ENCODE data around the gene FOXRED2.
"Not testable (repeated sequence)": the region's sequence is repeated elsewhere in the genome, so short reads cannot be mapped to it uniquely, and the experiment has no call there.

Gene FOXRED2

GRCh38 chr22:36506637-36507517 lies at the start of gene FOXRED2:
Gene FOXRED2, minus strand, starts transcription at chr22:36507040. Its CDS starts 618 bp downstream, at chr22:36506422.
- DNase-seq (ENCODE audit: low read depth) = no peak

GRCh38 chr22:36554098-36554497 lies 47.3 kb upstream of the FOXRED2 start:
- no peak for DNase-seq (ENCODE audit: low read depth)

GRCh38 chr22:36552289-36552688 lies 45.4 kb upstream of the FOXRED2 start:
- DNase-seq (ENCODE audit: low read depth) = no peak

- no peak for DNase-seq (ENCODE audit: low read depth)
Observed at GRCh38 chr22:36550701-36551495, 44.1 kb upstream of the FOXRED2 start.

- no peak for DNase-seq (ENCODE audit: low read depth)
Observed at GRCh38 chr22:36549033-36549432, 42.2 kb upstream of the FOXRED2 start.

GRCh38 chr22:36548606-36549005 lies 41.8 kb upstream of the FOXRED2 start:
- no peak for DNase-seq (ENCODE audit: low read depth)

- DNase-seq (ENCODE audit: low read depth) = peak; percentile 74
Observed at GRCh38 chr22:36546932-36547331, 40.1 kb upstream of the FOXRED2 start.

- no peak for DNase-seq (ENCODE audit: low read depth)
Observed at GRCh38 chr22:36546092-36546804, 39.4 kb upstream of the FOXRED2 start.

GRCh38 chr22:36544107-36544620 lies 37.3 kb upstream of the FOXRED2 start:
- no peak for DNase-seq (ENCODE audit: low read depth)

- peak; percentile 79 for DNase-seq (ENCODE audit: low read depth)
Observed at GRCh38 chr22:36541831-36542411, 35.1 kb upstream of the FOXRED2 start.

- DNase-seq (ENCODE audit: low read depth) = no peak
Observed at GRCh38 chr22:36540867-36541642, 34.2 kb upstream of the FOXRED2 start.

- no peak for DNase-seq (ENCODE audit: low read depth)
Observed at GRCh38 chr22:36538529-36538928, 31.7 kb upstream of the FOXRED2 start.

GRCh38 chr22:36536717-36537116 lies 29.9 kb upstream of the FOXRED2 start:
- DNase-seq (ENCODE audit: low read depth) = no peak

GRCh38 chr22:36533320-36533719 lies 26.5 kb upstream of the FOXRED2 start:
- not testable (repeated sequence) for DNase-seq (ENCODE audit: low read depth)

GRCh38 chr22:36532466-36532865 lies 25.6 kb upstream of the FOXRED2 start:
- no peak for DNase-seq (ENCODE audit: low read depth)

GRCh38 chr22:36528795-36529751 lies 22.2 kb upstream of the FOXRED2 start, which contains the start of gene EIF3D:
Gene EIF3D, minus strand, starts transcription at chr22:36529166. Its CDS starts 3,045 bp downstream, at chr22:36526121.
- DNase-seq (ENCODE audit: low read depth) = peak; percentile 96

GRCh38 chr22:36528341-36528740 lies 21.5 kb upstream of the FOXRED2 start:
- no peak for DNase-seq (ENCODE audit: low read depth)

- no peak for DNase-seq (ENCODE audit: low read depth)
Observed at GRCh38 chr22:36522662-36523061, 15.8 kb upstream of the FOXRED2 start.

GRCh38 chr22:36520423-36520822 lies 13.6 kb upstream of the FOXRED2 start:
- DNase-seq (ENCODE audit: low read depth) = no peak

GRCh38 chr22:36519906-36520305 lies 13.1 kb upstream of the FOXRED2 start:
- DNase-seq (ENCODE audit: low read depth) = not testable (repeated sequence)

Measured in non-pigmented ciliary epithelial cell (primary cell).